ENCODE data around the gene STMN3. TPM values are rescaled to one million over a fixed set of nuclear protein-coding genes. Genes with fewer than 3 reads are reported as not detected.

The STMN3 gene
- total and polyA plus RNA-seq, 4 donors: 13.6 to 20.9 (median 17.0) TPM

- ATAC-seq (ENCODE audit: insufficient read depth, low FRiP score): no peak
- Histone ChIP-seq H3K27me3 (ENCODE audit: control insufficient read depth in 3 of 3, insufficient read depth in 3 of 3, low read length in 2 of 3) (no peaks in the 10 kb centered on the region), H3K27ac (ENCODE audit: low read depth in 1 of 2, low read length in 1 of 2) (no peak overlapping the region), H3K9ac (ENCODE audit: insufficient read depth in 1 of 2, low read length in 2 of 2) (no peak overlapping the region), H3K4me1 (ENCODE audit: control insufficient read depth in 5 of 5, insufficient read depth in 5 of 5, low read length in 5 of 5) (no peaks in the 10 kb centered on the region), H3K9me3 (ENCODE audit: control insufficient read depth in 4 of 4, insufficient read depth in 3 of 4, low read length in 3 of 4) (no peaks in the 10 kb centered on the region), H3K36me3 (ENCODE audit: control insufficient read depth in 4 of 4, insufficient read depth in 4 of 4, low read length in 4 of 4) (peaks cover 0 to 56% (median 18%) of the 10 kb centered on the region in 4 donors), H3K4me3 (no peak overlapping the region)
- DNase-seq: no peak
- 92 to 96% methylated on average over 16 of the region's 16 CpGs for WGBS, 2 donors
- no peak for TF ChIP-seq CTCF (IDR thresholded peaks at IDR 0.05; ENCODE audit: control extremely low read depth, extremely low read depth)
Observed at GRCh38 chr20:63667858-63668257, 14.6 kb upstream of the STMN3 start.

GRCh38 chr20:63665708-63666107 is 12.5 kb upstream of the STMN3 start:
- no peak for ATAC-seq (ENCODE audit: insufficient read depth, low FRiP score)
- no peak overlapping the region for H3K27ac ChIP-seq (ENCODE audit: low read depth in 1 of 2, low read length in 1 of 2)

GRCh38 chr20:63664861-63665594 is 11.8 kb upstream of the STMN3 start:
- peaks cover 0 to 68% (median 23%) of the 10 kb centered on the region in 4 donors for H3K36me3 ChIP-seq (ENCODE audit: control insufficient read depth in 4 of 4, insufficient read depth in 4 of 4, low read length in 4 of 4)
- no peak for DNase-seq
- no peak overlapping the region for H3K9ac ChIP-seq (ENCODE audit: insufficient read depth in 1 of 2, low read length in 2 of 2)
- no peak for TF ChIP-seq CTCF (IDR thresholded peaks at IDR 0.05; ENCODE audit: control extremely low read depth, extremely low read depth)
- H3K9me3 ChIP-seq (ENCODE audit: control insufficient read depth in 4 of 4, insufficient read depth in 3 of 4, low read length in 3 of 4): no peaks in the 10 kb centered on the region
- H3K27me3 ChIP-seq (ENCODE audit: control insufficient read depth in 3 of 3, insufficient read depth in 3 of 3, low read length in 2 of 3): no peaks in the 10 kb centered on the region
- ATAC-seq (ENCODE audit: insufficient read depth, low FRiP score): no peak
- WGBS, 2 donors: 82 to 85% methylated on average over 15 to 18 of the region's 18 CpGs
- no peak overlapping the region for H3K4me3 ChIP-seq
- H3K27ac ChIP-seq (ENCODE audit: low read depth in 1 of 2, low read length in 1 of 2): no peak overlapping the region
- no peaks in the 10 kb centered on the region for H3K4me1 ChIP-seq (ENCODE audit: control insufficient read depth in 5 of 5, insufficient read depth in 5 of 5, low read length in 5 of 5)

More at GRCh38 chr20:63665708-63666107, 12.5 kb upstream of the STMN3 start:
- Histone ChIP-seq H3K27me3 (ENCODE audit: control insufficient read depth in 3 of 3, insufficient read depth in 3 of 3, low read length in 2 of 3) (no peaks in the 10 kb centered on the region), H3K4me1 (ENCODE audit: control insufficient read depth in 5 of 5, insufficient read depth in 5 of 5, low read length in 5 of 5) (no peaks in the 10 kb centered on the region), H3K9ac (ENCODE audit: insufficient read depth in 1 of 2, low read length in 2 of 2) (no peak overlapping the region), H3K36me3 (ENCODE audit: control insufficient read depth in 4 of 4, insufficient read depth in 4 of 4, low read length in 4 of 4) (peaks cover 0 to 69% (median 23%) of the 10 kb centered on the region in 4 donors), H3K4me3 (no peak overlapping the region), H3K9me3 (ENCODE audit: control insufficient read depth in 4 of 4, insufficient read depth in 3 of 4, low read length in 3 of 4) (no peaks in the 10 kb centered on the region)
- DNase-seq: no peak
- no peak for TF ChIP-seq CTCF (IDR thresholded peaks at IDR 0.05; ENCODE audit: control extremely low read depth, extremely low read depth)
- 82 to 94% methylated on average over 14 of the region's 14 CpGs for WGBS, 2 donors
